Colonic mucosa (tissue), 4 donors: ENCODE measurements around the gene DHX8. TPM values are rescaled to one million over a fixed set of nuclear protein-coding genes. Genes with fewer than 3 reads are reported as not detected.

ENCODE experiments used
- DNase-seq: peaks from one replicate; pipeline ENCODE4 v3.0.0-alpha.2; 2020
- H3K27ac ChIP-seq: fragments of 200-600 bp; one replicate; pipeline ENCODE4 v1.8.0; 2021
- H3K27me3 ChIP-seq: fragments of 200-600 bp; one replicate; pipeline ENCODE4 v1.8.0; 2021
- H3K36me3 ChIP-seq: fragments of 200-600 bp; one replicate; pipeline ENCODE4 v1.8.0; 2021
- H3K4me1 ChIP-seq: fragments of 200-600 bp; one replicate; pipeline ENCODE4 v1.8.0; 2021; ENCODE audit warnings: mild to moderate bottlenecking
- H3K4me3 ChIP-seq: fragments of 200-600 bp; one replicate; pipeline ENCODE4 v1.8.0; 2021
- H3K9ac ChIP-seq, 2 donors: one replicate each; pipeline ENCODE4 v1.7.0; 2013; ENCODE audit warnings: control low read depth in 2 of 2, low read depth in 2 of 2, low read length in 2 of 2
- H3K9me3 ChIP-seq: fragments of 200-600 bp; one replicate; pipeline ENCODE4 v1.8.0; 2021
- intact Hi-C: fragments of 100-400 bp; cut with DNase I; formaldehyde crosslinking; loops from one replicate; pipeline ENCODE4 v1.14.1; 2022
- total RNA-seq, 2 donors: library from RNA; stranded (reverse); fragmentation: NEBNext Ultra II Directional in 1 of 2; extraction: Animal tissue kit (Norgen Biotek cat#: 25700) in 1 of 2; gene quantifications; one replicate each; pipeline ENCODE4 v1.2.1, GENCODE V29; 2021
- TF ChIP-seq, protein P1 (sequence below): fragments of 200-600 bp; IDR thresholded peaks from one replicate; pipeline ENCODE4 v1.8.0; 2022; ENCODE audit warnings: antibody characterized with exemption, mild to moderate bottlenecking
- donor health status: healthy.
- donor health status: DM: no; HTN: no; CAD: no.
- donor health status: DM: no; HTN: no; CAD: no.

DHX8 gene
- total RNA-seq, 2 donors from 2014 or later = 44.5 to 47.6 TPM

DNA sequence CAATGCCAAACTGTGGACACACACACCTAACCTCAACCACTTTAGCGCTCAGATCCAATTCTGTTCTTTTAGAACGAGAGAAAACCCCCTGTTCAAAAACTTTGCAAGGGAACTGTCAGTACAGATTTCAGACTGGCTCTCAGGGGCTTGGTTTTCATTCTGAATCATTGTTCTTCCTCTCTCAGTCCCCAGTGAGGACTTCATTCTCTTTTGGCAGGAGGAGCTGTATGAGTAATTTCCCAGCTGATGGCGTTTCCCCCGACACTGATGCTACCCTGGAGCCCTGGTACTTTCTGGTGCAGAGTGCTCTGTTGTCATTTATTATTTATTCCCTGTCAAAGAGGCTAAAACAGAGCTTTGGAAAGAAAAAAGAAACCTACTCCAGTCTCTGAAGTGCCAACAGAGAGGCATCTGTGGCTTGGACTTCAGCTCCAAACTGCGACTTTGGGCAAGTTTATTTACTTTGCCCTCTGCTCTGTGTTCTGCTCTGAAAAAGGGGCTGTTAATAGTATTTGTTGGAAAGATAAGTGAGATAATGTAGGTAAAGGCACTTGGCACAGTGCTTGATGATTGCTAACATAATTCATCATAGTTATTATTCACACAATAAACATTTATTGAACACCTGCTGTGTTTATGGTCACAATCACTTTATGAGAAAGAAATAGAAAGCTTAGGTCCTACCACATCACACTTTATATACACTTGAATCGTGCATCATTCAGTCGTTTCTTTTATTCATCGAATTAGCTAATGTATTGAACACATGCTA, 34.0 kb downstream of the DHX8 start:
- Histone ChIP-seq H3K36me3 (peaks cover 33% of the 10 kb centered on the region), H3K27ac (no peak overlapping the region), H3K4me3 (no peak overlapping the region), H3K9ac (no peak overlapping the region), H3K27me3 (no peaks in the 10 kb centered on the region), H3K4me1 (no peaks in the 10 kb centered on the region), H3K9me3 (no peaks in the 10 kb centered on the region)
- DNase-seq = no peak
- intact Hi-C loops = no loop called here
- TF ChIP-seq, protein P1, sequence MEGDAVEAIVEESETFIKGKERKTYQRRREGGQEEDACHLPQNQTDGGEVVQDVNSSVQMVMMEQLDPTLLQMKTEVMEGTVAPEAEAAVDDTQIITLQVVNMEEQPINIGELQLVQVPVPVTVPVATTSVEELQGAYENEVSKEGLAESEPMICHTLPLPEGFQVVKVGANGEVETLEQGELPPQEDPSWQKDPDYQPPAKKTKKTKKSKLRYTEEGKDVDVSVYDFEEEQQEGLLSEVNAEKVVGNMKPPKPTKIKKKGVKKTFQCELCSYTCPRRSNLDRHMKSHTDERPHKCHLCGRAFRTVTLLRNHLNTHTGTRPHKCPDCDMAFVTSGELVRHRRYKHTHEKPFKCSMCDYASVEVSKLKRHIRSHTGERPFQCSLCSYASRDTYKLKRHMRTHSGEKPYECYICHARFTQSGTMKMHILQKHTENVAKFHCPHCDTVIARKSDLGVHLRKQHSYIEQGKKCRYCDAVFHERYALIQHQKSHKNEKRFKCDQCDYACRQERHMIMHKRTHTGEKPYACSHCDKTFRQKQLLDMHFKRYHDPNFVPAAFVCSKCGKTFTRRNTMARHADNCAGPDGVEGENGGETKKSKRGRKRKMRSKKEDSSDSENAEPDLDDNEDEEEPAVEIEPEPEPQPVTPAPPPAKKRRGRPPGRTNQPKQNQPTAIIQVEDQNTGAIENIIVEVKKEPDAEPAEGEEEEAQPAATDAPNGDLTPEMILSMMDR = no peak

DNA sequence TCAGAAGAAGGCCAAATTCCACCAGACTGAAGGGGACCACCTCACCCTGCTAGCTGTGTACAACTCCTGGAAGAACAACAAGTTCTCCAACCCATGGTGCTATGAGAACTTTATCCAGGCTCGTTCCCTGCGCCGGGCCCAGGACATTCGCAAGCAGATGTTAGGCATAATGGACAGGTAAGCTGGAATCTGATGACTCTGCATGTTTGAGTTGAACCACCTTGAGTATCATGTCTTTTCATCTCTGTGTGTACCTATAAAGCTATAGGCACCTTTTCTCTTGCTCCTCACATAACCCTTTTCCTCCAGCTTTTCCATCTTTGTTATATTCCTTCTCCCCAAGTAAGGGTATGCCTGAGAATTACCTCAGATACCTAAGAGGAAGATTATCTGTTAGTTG, 37.6 kb downstream of the DHX8 start:
- H3K4me3 ChIP-seq = no peak overlapping the region
- DNase-seq = no peak
- no peaks in the 10 kb centered on the region for H3K27me3 ChIP-seq
- no peak overlapping the region for H3K27ac ChIP-seq
- TF ChIP-seq, protein P1 = no peak
- H3K36me3 ChIP-seq = peaks cover 35% of the 10 kb centered on the region
- no peaks in the 10 kb centered on the region for H3K9me3 ChIP-seq
- no peaks in the 10 kb centered on the region for H3K4me1 ChIP-seq
- H3K9ac ChIP-seq = no peak overlapping the region
- intact Hi-C loops = loop anchor here (5.0 kb wide), 1 partner anchor 56 kb away; no protein-coding TSS in a partner anchor

DNA sequence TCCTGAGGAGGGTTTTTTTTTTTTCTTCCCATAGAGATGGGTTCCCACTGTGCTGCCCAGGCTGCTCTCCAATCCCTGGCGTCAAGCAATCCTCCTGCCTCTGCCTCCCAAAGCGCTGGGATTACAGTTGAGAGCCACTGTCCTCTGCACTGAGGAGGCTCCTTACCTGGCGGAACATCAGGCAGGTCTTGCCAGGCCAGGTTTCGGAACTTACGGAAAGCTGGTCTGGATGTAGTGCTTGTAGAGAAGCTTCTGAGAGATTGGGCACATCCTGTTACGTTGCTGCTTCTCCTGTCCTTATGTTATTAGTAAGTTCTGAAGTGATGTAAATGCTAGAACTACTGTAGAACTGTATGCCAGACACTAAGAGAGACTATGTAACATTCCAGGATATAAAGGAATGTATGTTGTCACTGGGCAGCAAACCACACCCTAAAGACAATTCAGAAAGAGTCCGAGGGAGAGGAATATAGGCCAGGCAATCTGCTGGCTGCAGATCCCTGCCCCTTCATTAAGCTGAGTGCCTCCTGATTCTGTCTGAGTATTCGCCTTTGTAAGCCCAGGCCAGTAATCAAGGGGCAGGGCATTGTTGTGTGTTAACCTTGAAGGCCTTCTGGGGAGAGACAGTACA, 41.3 kb downstream of the DHX8 start:
- H3K9me3 ChIP-seq = no peaks in the 10 kb centered on the region
- H3K4me3 ChIP-seq = no peak overlapping the region
- H3K27ac ChIP-seq = no peak overlapping the region
- no peak overlapping the region for H3K9ac ChIP-seq
- DNase-seq = no peak
- H3K27me3 ChIP-seq = no peaks in the 10 kb centered on the region
- no peaks in the 10 kb centered on the region for H3K4me1 ChIP-seq
- TF ChIP-seq, protein P1 = no peak
- H3K36me3 ChIP-seq = peaks cover 19% of the 10 kb centered on the region
- intact Hi-C loops = loop anchor here (5.0 kb wide), 1 partner anchor 52 kb away; no protein-coding TSS in a partner anchor

DNA sequence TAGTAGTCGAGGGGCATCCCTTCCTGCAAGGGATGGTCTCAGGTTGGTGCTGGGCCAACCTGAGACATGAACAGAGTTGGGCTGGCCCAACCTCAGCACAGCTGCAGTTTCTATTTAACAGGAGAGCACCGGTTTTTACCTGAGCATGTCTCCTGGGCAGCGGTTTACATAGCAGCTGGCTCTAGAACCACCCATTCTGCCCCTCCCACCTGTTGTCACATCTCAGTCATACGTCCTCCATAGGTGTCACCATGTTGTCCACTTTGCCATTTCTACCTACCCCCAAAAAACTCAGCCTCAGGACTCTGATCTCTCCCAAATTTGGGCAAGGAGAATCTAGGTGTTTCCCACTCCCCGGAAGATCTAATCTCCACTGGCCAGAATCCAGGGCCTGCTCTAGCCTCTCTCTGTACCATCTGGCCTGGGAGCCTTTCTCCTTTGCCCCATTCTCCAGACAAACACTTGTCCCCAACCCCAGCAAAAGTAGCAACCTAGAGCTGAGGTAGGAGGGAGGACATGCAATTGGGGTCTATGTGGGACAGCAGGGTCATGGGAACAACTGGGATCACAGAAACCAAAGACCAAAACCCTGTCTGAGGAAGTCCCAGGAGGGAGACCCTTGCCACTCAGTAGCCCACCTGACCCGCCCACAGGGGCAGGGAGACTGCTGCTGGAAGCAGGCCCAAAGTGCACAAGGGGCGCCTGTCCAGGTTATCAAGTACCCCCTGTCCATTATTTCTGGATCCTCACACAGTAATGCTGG, 43.3 kb downstream of the DHX8 start:
- Histone ChIP-seq H3K27ac (no peak overlapping the region), H3K4me3 (no peak overlapping the region), H3K27me3 (no peaks in the 10 kb centered on the region), H3K4me1 (no peaks in the 10 kb centered on the region), H3K9ac (no peak overlapping the region), H3K9me3 (no peaks in the 10 kb centered on the region), H3K36me3 (peaks cover 9% of the 10 kb centered on the region)
- no peak for DNase-seq
- TF ChIP-seq, protein P1 = no peak
- intact Hi-C loops = no loop called here

DNA sequence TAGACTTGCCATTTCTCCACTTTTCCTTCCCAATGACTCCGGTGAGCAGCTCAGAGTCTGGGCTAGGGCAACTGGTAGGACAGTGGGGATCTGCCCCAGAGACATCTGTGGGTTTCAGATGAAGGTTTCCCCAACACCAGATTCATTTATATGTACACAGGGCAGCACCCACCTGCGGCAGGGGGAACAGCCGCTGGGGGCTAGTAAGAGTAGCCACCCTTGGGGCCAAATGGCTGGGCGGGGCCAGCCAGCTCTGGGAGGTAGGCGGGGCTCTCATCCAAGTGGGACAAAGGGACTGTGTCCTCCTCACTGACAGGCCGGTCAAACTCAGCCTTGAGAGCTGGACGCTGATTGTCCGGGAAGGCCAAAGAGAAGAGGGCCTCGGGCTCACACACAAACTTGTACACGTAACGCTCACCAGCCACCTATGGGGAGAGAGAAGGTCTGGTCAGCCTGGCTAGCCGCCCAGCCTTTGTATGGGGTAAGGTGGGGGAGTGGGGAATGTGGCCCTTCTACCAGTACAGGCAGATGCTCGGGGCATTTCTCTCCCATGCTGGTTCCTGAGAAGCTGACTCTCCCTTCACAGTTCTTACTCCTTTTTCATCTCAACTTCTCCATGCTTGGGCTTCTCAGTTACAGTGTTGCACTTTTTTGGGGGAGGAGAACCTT, 44.7 kb downstream of the DHX8 start:
- H3K4me1 ChIP-seq = no peaks in the 10 kb centered on the region
- H3K27me3 ChIP-seq = no peaks in the 10 kb centered on the region
- H3K9ac ChIP-seq = no peak overlapping the region
- TF ChIP-seq, protein P1 = no peak
- H3K36me3 ChIP-seq = no peaks in the 10 kb centered on the region
- no peak for DNase-seq
- H3K9me3 ChIP-seq = no peaks in the 10 kb centered on the region
- no peak overlapping the region for H3K4me3 ChIP-seq
- intact Hi-C loops = no loop called here
- no peak overlapping the region for H3K27ac ChIP-seq
